Loucy (cell line): Measurements from ENCODE around the gene STAC2.
"Not testable (repeated sequence)": the region's sequence is repeated elsewhere in the genome, so short reads cannot be mapped to it uniquely, and the experiment has no call there.

Source experiments
- EZH2phosphoT487 ChIP-seq: fragments of 200-600 bp; IDR thresholded peaks from 2 replicates; pipeline ENCODE4 v1.6.1; 2018; ENCODE audit warnings: antibody characterized with exemption, mild to moderate bottlenecking, moderate library complexity, borderline replicate concordance
- TF ChIP-seq, protein P1 (sequence below): fragments of 200-600 bp; sonication (generic); conservative IDR thresholded peaks from 2 replicates; pipeline ENCODE4 v1.5.1; 2014; ENCODE audit warnings: mild to moderate bottlenecking, antibody characterized with exemption, low read length

DNA sequence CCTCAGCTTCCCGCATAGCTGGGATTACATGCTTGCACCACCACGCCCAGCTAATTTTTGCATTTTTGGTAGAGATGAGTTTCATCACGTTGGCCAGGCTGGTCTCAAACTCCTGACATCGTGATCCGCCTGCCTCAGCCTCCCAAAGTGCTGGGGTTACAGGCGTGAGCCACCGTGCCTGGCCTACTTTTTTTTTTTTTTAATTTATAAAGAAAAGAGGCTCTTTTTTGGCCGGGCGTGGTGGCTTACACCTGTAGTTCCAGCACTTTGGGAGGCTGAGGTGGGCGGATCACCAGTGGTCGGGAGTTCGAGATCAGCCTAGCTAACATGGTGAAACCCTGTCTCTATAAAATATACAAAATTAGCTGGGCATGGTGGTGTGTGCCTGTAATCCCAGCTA is 24.3 kb upstream of the STAC2 start:
- TF ChIP-seq, protein P1, sequence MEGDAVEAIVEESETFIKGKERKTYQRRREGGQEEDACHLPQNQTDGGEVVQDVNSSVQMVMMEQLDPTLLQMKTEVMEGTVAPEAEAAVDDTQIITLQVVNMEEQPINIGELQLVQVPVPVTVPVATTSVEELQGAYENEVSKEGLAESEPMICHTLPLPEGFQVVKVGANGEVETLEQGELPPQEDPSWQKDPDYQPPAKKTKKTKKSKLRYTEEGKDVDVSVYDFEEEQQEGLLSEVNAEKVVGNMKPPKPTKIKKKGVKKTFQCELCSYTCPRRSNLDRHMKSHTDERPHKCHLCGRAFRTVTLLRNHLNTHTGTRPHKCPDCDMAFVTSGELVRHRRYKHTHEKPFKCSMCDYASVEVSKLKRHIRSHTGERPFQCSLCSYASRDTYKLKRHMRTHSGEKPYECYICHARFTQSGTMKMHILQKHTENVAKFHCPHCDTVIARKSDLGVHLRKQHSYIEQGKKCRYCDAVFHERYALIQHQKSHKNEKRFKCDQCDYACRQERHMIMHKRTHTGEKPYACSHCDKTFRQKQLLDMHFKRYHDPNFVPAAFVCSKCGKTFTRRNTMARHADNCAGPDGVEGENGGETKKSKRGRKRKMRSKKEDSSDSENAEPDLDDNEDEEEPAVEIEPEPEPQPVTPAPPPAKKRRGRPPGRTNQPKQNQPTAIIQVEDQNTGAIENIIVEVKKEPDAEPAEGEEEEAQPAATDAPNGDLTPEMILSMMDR = not testable (repeated sequence)
- TF ChIP-seq EZH2phosphoT487 = not testable (repeated sequence)
